ENCODE measurements around the gene KATNB1.
"Not testable (repeated sequence)": the region's sequence is repeated elsewhere in the genome, so short reads cannot be mapped to it uniquely, and the experiment has no call there.

- not testable (repeated sequence) for TF ChIP-seq CTCF (IDR thresholded peaks at IDR 0.05); REST (IDR thresholded peaks at IDR 0.05; ENCODE audit: low read depth, low read length); USF2 (IDR thresholded peaks at IDR 0.05; ENCODE audit: borderline replicate concordance, low read depth, low read length); SMC3 (IDR thresholded peaks at IDR 0.05; ENCODE audit: low read depth, low read length); TAF1 (IDR thresholded peaks at IDR 0.05; ENCODE audit: borderline replicate concordance, low read depth, low read length); EZH2phosphoT487 (IDR thresholded peaks at IDR 0.05; ENCODE audit: borderline replicate concordance, low read depth); JUND (IDR thresholded peaks at IDR 0.05); POLR2AphosphoS5 (IDR thresholded peaks at IDR 0.05; ENCODE audit: low read depth, low read length); NRF1 (IDR thresholded peaks at IDR 0.05; ENCODE audit: low read depth, low read length); TEAD4 (IDR thresholded peaks at IDR 0.05; ENCODE audit: borderline replicate concordance, insufficient read depth); RCOR1 (IDR thresholded peaks at IDR 0.05; ENCODE audit: low read length); FOXM1 (IDR thresholded peaks at IDR 0.05; ENCODE audit: low read depth); FOXJ3 (CRISPR knock-in tag; IDR thresholded peaks at IDR 0.05)
Observed at GRCh38 chr16:57746316-57746715, 10.7 kb downstream of the KATNB1 start.
